ENCODE data around the gene GRHL1. TPM values are rescaled to one million over a fixed set of nuclear protein-coding genes. Genes with fewer than 3 reads are reported as not detected.

Gene GRHL1
- total RNA-seq, 1 donor from 2014 or later = 0.53 TPM

DNA sequence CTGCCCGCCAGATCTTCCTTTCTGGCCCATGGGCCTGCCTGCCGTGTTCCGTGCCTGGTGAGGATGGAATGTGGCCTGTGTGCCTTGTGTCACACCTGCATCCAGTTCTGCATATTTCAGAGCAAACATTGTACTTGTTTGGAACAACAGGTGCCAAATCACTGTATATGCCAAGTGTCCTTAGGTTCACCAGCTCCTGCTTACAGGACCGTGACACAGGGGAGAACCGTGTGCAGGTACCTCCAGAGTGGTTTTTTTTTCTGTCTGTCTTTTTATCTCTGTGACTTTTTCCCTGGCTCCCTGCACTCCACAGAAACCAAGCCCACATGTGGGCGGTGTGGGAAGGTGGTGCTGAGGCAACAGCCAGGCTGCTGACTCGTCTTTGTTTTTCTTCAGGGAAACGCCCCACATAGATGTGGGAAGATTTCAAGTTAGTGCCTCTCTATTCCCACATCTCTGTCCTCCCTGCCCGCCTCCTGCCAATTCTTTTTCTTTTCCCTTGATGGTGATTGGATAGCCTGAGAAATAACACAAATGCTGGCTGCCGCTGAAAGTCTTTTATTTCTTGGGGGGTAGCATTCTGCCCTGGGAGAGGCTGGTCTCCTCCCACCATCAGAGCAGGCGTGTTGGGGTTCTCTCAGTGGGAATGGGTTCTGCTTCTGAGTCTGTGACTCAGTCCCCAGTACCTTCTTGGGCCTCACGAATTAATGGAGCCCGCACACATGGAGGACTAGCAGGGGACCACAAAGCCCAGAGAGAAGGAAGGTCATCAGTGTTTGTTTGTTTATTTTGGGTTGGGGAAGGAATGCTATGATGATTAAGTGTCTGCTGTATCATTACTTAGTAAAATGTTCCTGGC is 21.4 kb downstream of the GRHL1 start:
- no peak for DNase-seq (ENCODE audit: low read depth, low spot score)

GRCh38 chr2:9973690-9974089 is 22.2 kb downstream of the GRHL1 start:
- DNase-seq (ENCODE audit: low read depth, low spot score) = no peak

DNA sequence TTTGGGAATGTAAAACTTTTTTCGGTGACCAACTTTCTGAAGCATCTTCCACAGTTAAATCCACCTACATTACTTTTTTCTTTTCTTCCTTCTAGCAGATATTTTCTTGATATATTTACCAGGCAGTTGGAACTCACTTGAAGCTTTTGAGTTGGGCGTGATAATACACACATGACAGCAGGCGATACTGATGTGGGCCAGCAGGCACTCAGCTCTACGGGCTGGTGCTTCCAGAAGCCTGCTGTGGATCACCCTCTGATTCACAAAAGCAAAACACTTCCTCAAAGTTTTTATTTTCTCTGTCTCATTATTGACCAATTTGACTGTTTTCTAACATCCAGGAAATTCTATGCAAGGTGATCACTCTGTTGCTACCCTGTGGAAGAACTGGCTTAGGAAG is 22.9 kb downstream of the GRHL1 start:
- no peak for DNase-seq (ENCODE audit: low read depth, low spot score)

- no peak for DNase-seq (ENCODE audit: low read depth, low spot score)
Observed at GRCh38 chr2:9975328-9975727, 23.8 kb downstream of the GRHL1 start.

GRCh38 chr2:9975805-9976447 is 24.4 kb downstream of the GRHL1 start:
- DNase-seq (ENCODE audit: low read depth, low spot score) = peak; percentile 89

- no peak for DNase-seq (ENCODE audit: low read depth, low spot score)
Observed at GRCh38 chr2:9979977-9980376, 28.5 kb downstream of the GRHL1 start.

DNA sequence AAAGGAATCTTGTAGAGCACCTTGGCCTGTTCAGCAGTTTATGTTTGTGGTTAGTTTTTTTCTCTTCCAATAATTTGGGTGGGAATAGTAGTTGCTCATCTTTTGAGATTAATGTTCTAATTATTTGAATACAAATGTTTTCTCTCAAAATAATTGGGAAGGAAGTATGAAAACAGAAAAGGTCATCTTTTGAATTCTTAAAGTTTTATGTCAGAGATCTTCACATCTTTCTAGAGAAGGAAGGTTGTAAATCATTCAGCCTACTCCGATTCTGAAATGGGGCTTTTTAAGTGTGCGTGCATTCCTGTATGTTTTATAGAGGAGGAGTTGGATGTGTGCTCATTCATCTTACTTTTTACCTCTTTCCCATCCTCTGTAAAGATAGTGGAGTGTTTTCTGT is 29.0 kb downstream of the GRHL1 start:
- DNase-seq (ENCODE audit: low read depth, low spot score) = no peak

DNA sequence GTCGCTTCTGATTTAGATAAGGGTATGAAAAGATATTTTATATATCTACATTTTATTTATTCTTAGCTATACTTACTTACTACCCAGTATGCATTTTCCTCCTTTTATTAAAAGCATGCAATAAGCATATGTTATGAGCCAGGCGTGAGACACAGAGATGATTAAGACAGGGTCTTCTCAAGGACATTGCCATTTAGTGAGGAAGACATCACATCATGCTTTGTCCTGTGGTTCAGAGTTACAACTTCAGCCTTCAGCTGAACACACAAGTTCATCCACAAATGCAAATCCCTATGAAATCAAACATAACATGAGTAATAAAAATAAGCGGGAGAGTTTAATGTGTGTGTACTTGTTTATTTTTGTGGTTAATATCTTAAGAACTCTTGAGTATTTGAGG is 30.2 kb downstream of the GRHL1 start:
- DNase-seq (ENCODE audit: low read depth, low spot score) = no peak

DNA sequence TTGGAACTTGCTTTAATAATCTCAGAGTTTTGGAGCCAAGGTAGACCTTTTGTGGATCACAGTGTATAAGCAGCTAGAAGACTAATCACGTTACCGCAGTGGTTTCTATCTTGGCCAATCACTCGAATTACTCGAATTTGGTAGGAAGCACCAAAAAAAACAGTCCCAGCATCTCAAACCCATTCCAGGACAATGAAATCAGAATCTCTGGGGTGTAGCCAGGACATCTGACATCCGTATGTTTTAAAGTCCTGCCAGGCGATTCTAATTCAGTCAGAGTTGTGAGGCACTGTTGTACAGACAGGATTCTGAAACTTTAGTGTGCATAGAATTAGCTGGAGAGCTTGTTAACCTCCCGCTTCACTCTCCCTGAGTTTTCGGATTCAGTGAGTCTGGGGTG is 30.8 kb downstream of the GRHL1 start:
- no peak for DNase-seq (ENCODE audit: low read depth, low spot score)

GRCh38 chr2:9982891-9983290 is 31.4 kb downstream of the GRHL1 start:
- no peak for DNase-seq (ENCODE audit: low read depth, low spot score)

DNA sequence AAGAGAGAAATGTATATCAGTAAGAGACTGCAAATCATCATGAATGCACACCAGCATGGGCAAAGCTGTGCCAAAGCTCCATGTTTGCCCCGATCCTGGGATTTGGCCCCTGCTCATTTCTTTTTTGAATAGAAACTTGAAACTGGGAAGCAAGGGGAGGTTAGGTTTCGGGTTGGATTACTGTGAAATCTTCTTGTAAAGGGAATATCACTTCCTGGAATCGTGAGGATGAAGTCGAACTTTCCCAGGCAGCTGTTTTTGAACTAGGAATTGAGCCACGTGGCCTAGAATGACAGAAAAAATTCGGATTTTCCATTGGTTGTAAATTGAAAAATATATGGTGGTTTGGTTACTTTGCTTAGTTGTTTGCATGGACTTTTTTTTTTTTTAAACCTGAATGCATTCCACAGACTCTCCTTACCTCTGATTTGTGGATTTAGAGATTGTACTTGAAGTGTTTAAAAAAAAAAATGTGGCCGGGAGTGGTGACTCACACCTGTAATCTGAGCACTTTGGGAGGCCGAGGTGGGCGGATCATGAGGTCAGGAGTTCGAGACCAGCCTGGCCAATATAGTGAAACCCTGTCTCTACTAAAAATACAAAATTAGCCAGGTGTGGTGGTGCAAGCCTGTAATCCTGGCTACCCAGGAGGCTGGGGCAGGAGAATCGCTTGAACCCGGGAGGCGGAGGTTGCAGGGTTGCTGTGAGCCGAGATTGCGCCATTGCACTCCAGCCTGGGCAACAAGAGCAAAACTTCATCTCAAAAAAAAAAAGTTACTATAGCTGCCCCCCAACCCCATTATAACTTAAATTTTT is 32.1 kb downstream of the GRHL1 start:
- no peak for DNase-seq (ENCODE audit: low read depth, low spot score)

DNA sequence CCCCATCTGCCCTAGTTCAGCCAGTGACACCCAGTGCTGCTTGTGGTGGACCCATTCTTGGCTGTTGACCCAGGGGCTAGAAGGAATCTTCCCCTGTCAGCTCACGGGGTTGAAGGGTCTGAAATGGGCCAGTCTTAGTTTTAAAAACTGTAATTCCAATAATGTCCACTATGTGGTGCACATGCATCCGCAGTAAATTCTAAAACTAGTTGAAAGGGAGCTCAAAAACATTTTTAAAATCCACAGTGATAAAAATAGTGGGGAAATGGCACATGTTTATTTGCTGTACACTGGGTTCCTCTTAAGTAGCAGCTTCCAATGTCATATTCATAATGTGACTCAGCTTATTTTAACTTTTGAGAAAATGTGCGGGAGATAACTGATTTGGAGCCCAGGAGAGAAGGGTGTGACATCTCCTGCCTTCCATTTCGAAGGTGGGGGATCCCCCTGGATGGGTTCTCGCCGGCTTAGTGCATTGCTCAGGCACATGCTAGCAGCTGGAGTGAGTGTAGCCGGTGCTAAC is 32.8 kb downstream of the GRHL1 start:
- DNase-seq (ENCODE audit: low read depth, low spot score) = no peak

GRCh38 chr2:9984871-9985480 is 33.5 kb downstream of the GRHL1 start:
- no peak for DNase-seq (ENCODE audit: low read depth, low spot score)

- DNase-seq (ENCODE audit: low read depth, low spot score) = no peak
Observed at GRCh38 chr2:9985531-9986328, 34.2 kb downstream of the GRHL1 start.

- DNase-seq (ENCODE audit: low read depth, low spot score) = no peak
Observed at GRCh38 chr2:9988320-9988719, 36.8 kb downstream of the GRHL1 start.

- no peak for DNase-seq (ENCODE audit: low read depth, low spot score)
Observed at GRCh38 chr2:9990736-9991135, 39.2 kb downstream of the GRHL1 start.

DNA sequence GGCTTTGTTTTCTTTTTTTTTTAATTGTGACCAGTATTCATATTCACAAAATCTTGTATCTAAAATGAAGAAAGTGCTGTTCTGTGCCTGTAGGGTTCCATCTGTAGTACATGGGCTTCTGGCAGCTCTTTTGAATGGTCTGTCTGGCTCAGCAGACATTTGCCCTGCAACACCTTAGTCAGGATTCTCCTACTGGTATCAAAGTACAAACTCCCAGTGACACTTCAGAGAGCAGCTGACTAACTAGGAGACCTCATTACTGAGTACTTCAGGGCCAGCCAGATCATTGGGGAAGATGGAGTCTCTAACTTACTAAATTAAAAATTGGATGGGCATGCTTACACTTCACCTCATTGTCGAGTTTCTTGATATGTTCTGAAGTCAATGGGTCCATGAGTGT is 39.7 kb downstream of the GRHL1 start:
- no peak for DNase-seq (ENCODE audit: low read depth, low spot score)

GRCh38 chr2:9991829-9992273 is 40.4 kb downstream of the GRHL1 start:
- DNase-seq (ENCODE audit: low read depth, low spot score) = peak; percentile 43

- DNase-seq (ENCODE audit: low read depth, low spot score) = no peak
Observed at GRCh38 chr2:9992427-9993187, 41.1 kb downstream of the GRHL1 start.
